ENCODE results near the gene TMEM14B. TPM values are rescaled to one million over a fixed set of nuclear protein-coding genes. Genes with fewer than 3 reads are reported as not detected.
"Not testable (repeated sequence)": the region's sequence is repeated elsewhere in the genome, so short reads cannot be mapped to it uniquely, and the experiment has no call there.

The TMEM14B gene
- polyA plus RNA-seq, result 100 to 1,000 TPM in 1 of 3 donors, 10 to 100 TPM in 2; 33.2 to 130 (median 75.9) TPM

DNA sequence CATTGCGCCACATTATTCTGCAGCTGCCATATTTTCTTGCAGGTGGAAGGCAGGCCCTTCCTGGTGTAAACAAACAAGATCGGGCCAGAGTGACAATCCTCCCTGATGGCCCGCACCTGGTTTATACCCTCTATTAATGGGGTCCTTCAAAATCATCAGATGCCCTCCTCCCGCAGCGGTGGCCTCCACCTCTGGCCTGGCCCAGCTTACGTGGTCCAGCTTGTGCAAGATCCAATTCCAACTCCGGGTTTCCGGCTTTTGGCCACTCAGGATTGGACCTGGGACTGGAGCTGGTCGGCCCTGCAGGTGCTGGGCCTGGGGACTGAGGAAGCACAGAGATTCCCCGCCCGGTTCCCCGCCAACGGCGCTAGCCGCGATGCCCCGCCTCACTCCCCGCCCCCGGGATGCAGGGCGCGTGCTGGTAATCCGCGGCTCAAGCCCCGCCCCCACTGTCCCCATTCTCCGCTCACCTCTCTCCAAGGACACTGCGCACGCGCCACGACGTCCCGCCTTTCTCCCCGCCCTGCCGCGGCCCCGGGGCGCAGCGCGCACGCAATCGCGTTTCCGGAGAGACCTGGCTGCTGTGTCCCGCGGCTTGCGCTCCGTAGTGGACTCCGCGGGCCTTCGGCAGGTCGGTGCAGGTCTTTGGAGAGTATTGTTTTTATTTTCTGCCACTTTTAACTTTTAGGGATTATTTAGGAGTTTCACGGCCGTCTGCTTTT is at the start of gene TMEM14B:
Gene TMEM14B, plus strand, starts transcription at position 555 of the 722 bp plus-strand sequence. CDS start 1,441 bp downstream, outside the sequence.
- 1% methylated on average over 50 to 52 of the region's 52 CpGs for WGBS, 3 donors
- no peak within 1 kb of the TSS for H3K27ac ChIP-seq (ENCODE audit: low read depth, low read length)

DNA sequence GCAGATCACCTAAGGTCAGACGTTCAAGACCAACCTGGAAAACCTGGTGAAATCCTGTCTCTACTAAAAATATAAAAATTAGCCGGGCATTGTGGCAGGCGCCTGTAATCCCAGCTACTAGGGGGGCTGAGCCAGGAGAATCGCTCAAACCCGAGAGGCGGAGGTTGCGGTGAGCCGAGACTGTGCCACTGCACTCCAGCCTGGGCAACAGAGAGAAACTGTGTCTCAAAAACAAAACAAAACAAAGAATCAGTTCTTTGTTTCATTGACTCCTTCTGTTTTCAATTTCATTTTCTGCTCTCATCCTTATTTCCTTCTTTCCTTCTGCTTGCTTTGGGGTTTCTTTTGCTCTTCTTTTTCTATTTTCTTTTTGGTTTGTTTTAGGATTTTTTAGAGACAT is 33.6 kb upstream of the TMEM14B start:
- H3K27ac ChIP-seq (ENCODE audit: low read depth, low read length), result no peak overlapping the region
- 86 to 93% (median 89%) methylated on average over 8 of the region's 8 CpGs for WGBS, 3 donors

DNA sequence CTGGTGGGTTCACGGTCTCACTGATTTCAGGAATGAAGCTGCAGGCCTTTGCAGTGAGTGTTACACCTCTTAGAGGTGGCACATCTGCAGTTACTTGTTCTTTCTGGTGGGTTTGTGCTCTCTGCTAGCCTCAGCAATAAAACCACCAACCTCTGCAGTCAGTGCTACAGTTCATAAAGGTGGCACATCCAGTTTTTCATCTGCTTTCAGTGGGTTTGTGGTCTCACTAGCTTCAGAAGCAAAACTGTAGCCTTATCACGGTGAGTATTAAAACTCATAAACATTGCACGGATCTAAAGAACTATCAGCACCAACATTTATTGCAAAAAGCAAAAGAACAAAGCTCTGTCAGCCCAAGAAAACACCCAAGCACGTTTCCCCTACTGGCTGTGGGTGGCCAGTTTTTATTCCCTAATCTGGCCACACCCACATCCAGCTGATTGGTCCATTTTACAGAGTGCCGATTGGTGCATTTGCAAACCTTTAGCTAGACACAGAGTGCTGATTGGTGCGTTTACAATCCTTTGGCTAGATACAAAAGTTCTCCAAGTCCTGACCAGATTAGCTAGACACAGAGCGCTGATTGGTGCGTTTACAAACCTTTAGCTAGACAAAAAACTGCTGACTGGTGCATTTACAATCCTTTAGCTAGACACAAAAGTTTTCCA is 28.2 kb upstream of the TMEM14B start:
- no peak overlapping the region for H3K27ac ChIP-seq (ENCODE audit: low read depth, low read length)
- WGBS, 3 donors, result 74 to 78% (median 76%) methylated on average over 8 of the region's 8 CpGs

DNA sequence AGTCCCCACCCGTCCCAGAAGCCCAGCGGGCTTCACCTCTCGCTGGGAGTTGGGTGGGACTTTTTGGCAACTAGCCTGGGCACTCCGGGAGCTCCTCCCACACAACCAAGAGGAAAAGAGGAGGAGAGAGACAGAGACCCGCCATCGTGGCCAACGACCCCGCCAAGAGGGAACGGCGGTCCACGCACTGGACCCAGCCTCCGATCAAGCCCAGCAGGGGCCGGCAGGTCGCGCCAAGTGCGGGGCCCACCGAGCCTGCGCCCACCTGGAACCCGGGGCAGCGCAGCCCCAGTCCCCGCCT is 27.7 kb upstream of the TMEM14B start:
- no peak overlapping the region for H3K27ac ChIP-seq (ENCODE audit: low read depth, low read length)
- 32 to 48% (median 37%) methylated on average over 17 to 21 of the region's 21 CpGs for WGBS, 3 donors

DNA sequence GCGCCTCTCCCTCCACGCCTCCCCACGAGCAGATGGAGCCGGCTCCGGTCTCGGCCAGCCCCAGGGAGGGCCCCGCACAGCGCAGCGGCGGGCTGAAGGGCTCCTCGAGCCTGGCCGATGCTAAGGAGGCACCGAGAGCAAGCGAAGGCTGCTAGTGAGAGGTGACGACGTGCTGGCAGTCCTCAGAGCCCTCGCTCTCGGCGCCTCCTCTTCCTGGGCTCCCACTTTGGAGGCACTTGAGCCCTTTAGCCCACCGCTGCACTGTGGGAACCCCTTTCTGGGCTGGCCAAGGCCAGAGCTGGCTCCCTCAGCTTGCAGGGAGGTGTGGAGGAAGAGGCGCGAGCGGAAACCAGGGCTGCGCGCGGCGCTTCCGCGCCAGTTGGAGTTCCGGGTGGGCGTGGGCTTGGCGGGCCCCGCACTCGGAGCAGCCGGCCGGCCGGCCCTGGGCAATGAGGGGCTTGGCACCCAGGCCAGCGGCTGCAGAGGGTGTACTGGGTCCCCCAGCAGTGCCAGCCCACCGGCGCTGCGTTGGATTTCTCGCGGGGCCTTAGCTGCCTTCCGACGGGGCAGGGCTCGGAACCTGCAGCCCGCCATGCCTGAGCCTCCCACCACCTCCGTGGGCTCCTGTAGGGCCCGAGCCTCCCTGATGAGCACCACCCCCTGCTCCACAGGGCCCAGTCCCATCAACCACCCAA is 27.2 kb upstream of the TMEM14B start:
- WGBS, 3 donors, result 26 to 31% (median 28%) methylated on average over 43 to 49 of the region's 49 CpGs

DNA sequence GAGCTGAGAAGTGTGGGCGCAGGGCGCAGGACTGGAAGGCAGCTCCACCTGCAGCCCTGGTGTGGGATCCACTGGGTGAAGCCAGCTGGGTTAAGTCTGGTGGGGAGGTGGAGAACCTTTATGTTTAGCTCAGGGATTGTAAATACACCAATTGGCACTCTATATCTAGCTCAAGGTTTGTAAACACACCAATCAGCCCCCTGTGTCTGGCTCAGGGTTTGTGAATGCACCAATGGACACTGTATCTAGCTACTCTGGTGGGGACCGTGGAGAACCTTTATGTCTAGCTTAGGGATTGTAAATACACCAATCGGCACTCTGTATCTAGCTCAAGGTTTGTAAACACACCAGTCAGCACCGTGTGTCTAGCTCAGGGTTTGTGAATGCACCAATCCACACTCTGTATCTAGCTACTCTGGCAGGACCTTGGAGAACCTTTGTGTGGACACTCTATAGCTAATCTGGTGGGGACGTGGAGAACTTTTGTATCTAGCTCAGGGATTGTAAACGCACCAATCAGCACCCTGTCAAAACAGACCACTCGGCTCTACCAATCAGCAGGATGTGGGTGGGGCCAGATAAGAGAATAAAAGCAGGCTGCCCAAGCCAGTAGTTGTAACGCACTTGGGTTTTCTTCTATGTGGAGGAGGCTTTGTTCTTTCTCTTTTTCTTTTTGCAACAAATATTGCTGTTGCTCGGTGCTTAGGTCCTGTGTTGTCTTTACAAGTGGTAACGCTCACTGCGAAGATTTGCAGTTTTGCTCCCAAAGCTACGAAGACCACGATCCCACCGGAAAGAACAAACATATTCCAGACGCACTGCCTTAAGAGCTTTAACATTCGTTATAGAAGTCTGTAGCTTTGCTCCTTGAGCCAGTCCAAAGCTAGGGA is 26.4 kb upstream of the TMEM14B start:
- not testable (repeated sequence) for H3K27ac ChIP-seq (ENCODE audit: low read depth, low read length)
- 65 to 85% (median 82%) methylated on average over 17 of the region's 17 CpGs for WGBS, 3 donors

More for the DNA sequence above, 27.2 kb upstream of the TMEM14B start:
- H3K27ac ChIP-seq (ENCODE audit: low read depth, low read length), result no peak overlapping the region

DNA sequence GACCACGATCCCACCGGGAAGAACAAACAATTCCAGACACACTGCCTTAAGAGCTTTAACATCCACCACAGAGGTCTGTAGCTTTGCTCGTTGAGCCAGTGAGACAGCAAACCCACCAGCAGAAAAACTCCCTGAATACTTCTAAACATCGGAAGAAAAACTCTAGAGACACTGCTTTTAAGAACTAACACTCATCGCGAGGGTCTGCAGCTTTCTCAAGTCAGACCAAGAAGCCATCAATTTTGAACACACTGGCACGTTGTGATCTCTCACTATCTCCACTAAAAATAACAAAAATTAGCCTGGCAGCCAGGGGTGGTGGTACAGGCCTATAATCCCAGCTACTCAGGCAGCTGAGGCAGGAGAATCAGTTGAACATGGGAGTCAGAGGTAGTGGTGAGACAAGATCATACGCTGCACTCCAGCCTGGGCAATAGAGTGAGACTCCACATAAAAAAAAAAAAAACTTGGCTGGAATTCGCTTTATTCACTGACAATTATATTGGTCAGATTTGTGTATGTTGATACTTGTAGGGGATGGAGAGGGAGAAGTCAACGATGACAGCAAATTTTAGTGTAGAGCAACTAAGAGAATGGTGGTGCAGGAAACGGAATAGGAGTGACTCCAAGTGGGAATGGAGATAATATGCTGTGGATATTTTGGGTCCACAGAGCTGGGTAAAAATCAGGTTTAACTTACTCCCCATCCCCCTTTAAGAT is 25.6 kb upstream of the TMEM14B start:
- WGBS, 3 donors, result 79 to 91% (median 79%) methylated on average over 11 of the region's 11 CpGs
- H3K27ac ChIP-seq (ENCODE audit: low read depth, low read length), result no peak overlapping the region

DNA sequence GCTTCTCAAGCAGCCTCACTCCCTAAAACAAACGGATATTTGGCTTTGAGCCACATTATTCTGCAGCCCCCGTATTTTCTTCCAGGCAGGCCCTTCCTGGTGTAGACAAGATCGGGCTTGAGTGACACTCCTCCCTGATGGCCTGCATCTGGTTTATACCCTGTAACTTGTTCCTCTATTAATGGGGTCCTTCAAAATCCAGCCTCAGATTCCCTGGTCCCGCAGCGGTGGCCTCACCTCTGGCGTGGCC is 25.1 kb upstream of the TMEM14B start:
- 1% methylated on average over 6 of the region's 6 CpGs for WGBS, 3 donors

DNA sequence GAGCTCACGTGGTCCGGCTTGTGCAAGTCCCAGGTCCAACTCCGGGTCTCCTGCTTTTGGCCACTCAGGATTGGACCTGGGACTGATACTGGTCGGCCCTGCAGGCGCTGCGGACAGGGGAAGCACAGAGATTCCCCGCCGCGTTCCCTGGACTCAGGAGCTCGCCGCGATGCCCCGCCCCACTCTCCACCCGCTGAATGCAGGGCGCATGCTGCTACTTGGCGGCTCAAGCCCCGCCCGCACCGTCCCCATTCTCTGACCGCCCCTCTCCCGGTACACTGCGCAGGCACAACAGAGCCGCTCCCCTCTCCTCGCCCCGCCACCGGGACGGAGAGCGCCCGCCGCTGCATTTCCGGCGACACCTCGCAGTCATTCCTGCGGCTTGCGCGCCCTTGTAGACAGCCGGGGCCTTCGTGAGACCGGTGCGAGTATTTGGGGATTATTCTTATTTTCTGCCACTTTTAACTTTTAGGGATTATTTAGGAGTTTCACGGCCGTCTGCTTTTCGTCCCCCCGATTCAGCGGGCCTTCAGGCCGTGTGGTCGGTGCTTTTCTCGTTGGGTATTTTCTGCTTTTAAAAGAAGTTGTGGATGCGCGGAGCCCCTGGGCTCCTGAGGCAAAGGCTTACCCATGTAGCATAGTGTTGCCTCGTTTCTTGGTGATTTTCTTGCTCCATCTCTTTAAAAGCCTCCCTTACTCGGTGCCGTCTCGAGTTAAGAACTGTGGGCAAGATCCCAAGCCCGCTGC is 24.6 kb upstream of the TMEM14B start, which contains the start of gene TMEM14C:
Gene TMEM14C, plus strand, starts transcription at position 251 of the 747 bp plus-strand sequence. CDS start 1,544 bp downstream, outside the sequence.
- no peak within 1 kb of the TSS for H3K27ac ChIP-seq (ENCODE audit: low read depth, low read length)
- WGBS, 3 donors, result 0% methylated on average over 55 of the region's 55 CpGs

More for the DNA sequence above, 25.1 kb upstream of the TMEM14B start:
- H3K27ac ChIP-seq (ENCODE audit: low read depth, low read length), result no peak overlapping the region

DNA sequence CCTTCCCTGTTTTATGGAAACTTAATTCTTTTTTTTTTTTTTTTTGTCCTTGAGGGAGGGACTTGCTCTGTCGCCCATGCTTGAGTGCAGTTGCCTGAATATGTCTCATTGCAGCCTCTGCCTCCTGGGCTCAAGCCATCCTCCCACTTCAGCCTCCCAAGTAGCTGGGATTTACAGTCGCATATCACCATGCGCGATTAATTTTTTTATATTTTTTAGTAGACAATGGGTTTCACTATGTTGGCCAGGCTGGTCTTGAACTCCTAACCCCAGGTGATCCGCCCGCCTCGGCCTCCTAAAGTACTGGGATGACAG is 24.1 kb upstream of the TMEM14B start:
- no peak overlapping the region for H3K27ac ChIP-seq (ENCODE audit: low read depth, low read length)
- WGBS, 3 donors, result 12 to 34% (median 27%) methylated on average over 7 of the region's 7 CpGs

DNA sequence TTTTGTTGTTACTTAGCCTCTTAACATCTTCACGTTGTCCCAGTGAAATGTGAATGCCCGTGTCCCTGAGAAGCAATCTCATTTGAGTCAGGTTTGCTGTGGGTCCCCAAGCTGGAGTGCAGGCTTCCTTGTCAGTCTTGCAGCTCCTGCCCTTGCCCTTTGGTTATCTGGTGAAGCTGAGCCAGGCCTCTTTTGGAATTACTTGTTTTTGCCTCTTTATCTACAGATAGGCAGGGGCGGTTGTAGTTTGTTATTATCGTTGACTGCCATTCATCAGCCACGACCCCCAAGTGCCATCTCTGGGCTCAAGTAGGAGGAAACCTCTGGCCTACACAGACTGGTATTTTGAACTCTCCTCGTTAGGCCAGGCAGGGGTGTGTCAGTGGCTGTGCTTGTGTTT is 22.6 kb upstream of the TMEM14B start:
- WGBS, 3 donors, result 52 to 83% (median 76%) methylated on average over 6 of the region's 6 CpGs
- no peak overlapping the region for H3K27ac ChIP-seq (ENCODE audit: low read depth, low read length)

DNA sequence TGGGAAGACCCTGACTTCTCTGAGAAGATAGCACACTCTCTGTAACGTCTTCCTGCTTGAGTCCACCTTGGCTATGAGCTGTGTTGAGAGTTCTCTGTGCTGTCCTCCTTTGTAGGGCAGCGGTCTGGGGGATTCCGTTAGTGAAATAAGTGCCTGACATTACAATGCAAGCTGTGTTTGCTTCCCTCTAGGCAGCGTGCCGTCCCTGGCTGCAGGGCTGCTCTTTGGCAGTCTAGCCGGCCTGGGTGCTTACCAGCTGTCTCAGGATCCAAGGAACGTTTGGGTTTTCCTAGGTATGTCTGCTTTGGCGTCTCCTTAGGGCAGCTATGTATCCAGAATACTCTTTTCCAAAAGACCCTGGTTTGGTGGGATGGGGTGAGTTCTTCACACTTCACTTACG is 21.9 kb upstream of the TMEM14B start:
- 76 to 93% (median 91%) methylated on average over 9 of the region's 9 CpGs for WGBS, 3 donors
- H3K27ac ChIP-seq (ENCODE audit: low read depth, low read length), result no peak overlapping the region

DNA sequence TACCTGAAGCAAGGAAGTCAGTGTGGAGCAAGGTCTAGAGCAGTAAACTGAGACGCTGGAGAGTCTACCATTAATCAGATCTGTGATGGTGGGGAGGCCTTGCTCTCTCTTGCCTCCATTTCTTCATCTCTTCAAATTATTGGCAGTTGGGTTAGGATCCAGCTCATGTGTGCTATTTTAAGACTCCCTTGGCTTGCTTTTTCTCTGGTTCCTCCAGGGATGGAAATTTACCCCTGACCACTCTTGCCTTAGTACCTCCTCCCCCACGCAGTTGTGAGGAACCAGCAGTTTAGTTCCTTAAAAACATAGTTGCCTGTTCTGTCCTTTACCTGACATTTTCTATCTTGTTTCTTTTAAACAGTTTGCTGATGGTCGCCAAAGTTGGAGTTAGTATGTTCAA is 17.4 kb upstream of the TMEM14B start:
- WGBS, 3 donors, result 59 to 74% (median 61%) methylated on average over 3 of the region's 3 CpGs
- H3K27ac ChIP-seq (ENCODE audit: low read depth, low read length), result no peak overlapping the region

DNA sequence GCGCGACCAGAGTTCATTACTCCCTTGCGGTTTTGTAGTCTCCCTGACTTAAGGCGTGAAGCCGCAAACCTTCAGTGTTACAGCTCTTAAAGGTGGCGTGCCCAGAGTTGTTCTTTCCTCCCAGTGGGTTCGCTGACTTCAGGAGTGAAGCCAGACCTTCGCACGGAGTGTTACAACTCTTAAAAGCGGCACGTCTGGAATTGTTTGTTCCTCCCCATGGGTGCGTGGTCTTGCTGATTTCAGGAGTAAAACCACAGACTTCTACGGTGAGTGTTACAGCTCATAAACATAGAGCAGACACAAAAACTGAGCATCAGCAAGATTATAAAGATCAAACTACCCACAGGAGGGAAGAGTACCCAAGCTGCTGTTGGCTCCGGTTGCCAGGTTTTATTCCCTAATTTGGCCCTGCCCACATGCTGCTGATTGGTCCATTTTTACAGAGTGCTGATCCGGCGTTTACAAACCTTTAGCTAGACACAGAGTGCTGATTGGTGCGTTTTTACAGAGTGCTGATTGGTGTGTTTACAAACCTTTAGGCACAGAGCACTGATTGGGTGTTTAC is 14.4 kb upstream of the TMEM14B start:
- no peak overlapping the region for H3K27ac ChIP-seq (ENCODE audit: low read depth, low read length)
- 87 to 94% (median 94%) methylated on average over 17 of the region's 17 CpGs for WGBS, 3 donors

DNA sequence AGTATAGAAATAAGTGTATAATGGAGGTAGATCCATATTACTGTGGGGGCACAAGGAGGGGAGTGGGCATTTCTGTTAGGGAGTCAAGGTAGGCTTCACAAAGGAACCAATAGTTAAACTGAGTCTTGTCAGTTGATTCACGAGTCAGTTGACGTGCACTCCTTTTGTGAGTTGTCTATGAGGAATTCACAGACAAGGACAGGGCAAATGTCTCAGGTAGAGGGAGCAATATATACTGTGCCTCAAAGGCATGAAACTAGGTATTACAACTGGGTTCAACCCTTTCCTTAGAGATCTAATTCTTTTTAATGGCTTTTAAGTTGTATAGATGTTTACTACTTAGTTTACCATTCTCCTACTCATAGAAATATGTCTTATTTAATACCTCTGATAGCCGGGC is 13.7 kb upstream of the TMEM14B start:
- 94 to 97% (median 95%) methylated on average over 3 of the region's 3 CpGs for WGBS, 3 donors
- no peak overlapping the region for H3K27ac ChIP-seq (ENCODE audit: low read depth, low read length)

DNA sequence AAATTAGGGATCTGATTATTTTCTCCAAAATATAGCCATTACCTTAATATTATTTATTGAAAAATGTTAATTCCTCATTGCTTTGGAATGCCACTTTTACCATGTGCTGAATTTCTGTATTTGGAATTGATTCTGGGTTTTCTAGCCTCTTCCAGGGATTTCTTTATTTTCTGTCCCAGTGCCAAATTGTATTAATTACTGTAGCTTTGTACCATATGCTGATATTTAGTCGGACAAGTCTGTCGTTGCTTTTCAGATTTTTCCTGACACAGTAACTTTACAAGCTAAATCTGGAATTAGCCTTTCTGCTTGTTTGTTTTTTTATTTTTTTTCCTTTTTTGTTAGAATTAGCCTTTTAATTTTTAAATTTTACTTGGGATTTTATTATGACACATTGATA is 10.9 kb upstream of the TMEM14B start:
- H3K27ac ChIP-seq (ENCODE audit: low read depth, low read length), result no peak overlapping the region
- 83 to 85% (median 84%) methylated on average over 2 of the region's 2 CpGs for WGBS, 3 donors

DNA sequence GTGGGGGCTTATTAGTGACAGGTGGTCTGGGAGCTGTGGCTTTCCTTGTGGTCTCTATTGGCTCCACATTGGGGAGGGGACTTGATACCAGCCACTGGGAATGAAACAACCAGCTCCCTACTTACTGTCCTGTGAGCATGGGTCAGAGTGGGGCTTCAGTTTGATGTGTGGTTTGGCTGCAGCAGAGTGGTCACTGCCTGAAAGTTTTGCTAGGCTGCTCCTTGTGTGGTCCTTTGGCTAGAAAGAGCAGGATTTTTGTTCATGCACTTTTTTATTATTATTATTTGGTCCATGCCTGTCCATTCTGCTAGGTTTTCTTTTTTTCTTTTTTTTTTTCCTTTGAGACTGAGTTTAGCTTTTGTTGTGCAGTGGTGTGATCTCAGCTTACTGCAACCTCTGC is 7.5 kb upstream of the TMEM14B start:
- no peak overlapping the region for H3K27ac ChIP-seq (ENCODE audit: low read depth, low read length)

Data from adipose tissue (tissue), 3 donors.